Measurements from ENCODE around the gene TMEM9.

Gene TMEM9

GRCh38 chr1:201131398-201131797 is 22.9 kb downstream of the TMEM9 start:
- CTCF ChIA-PET: interaction anchor here (0.7 kb wide), 1 partner anchor 52 kb away, joined by 4 read pairs; no protein-coding TSS in a partner anchor
- no peak for DNase-seq (ENCODE audit: low spot score)
- TF ChIP-seq CTCF (conservative IDR thresholded peaks at IDR 0.05; ENCODE audit: low read depth): no peak
- H3K27ac ChIP-seq: no peak overlapping the region
- POLR2A ChIA-PET (ENCODE audit: low non-redundant PET): no interaction called here

GRCh38 chr1:201128962-201129361 is 25.3 kb downstream of the TMEM9 start:
- no peak for DNase-seq (ENCODE audit: low spot score)
- no peak overlapping the region for H3K27ac ChIP-seq
- ChIA-PET CTCF (interaction anchor here (2.0 kb wide), 1 partner anchor 19 kb away, joined by 9 read pairs; no protein-coding TSS in a partner anchor), POLR2A (ENCODE audit: low non-redundant PET) (no interaction called here)
- TF ChIP-seq CTCF (conservative IDR thresholded peaks at IDR 0.05; ENCODE audit: low read depth): no peak

- POLR2A ChIA-PET (ENCODE audit: low non-redundant PET): interaction anchor here (0.6 kb wide), 1 partner anchor 8 kb away, joined by 3 read pairs; no protein-coding TSS in a partner anchor
Observed at GRCh38 chr1:201128476-201128875, 25.8 kb downstream of the TMEM9 start.

GRCh38 chr1:201127755-201128455 is 26.4 kb downstream of the TMEM9 start:
- DNase-seq (ENCODE audit: low spot score): no peak
- ChIA-PET CTCF (interaction anchor here (0.5 to 2.2 kb wide), 6 partner anchors 9 to 156 kb away, joined by 3 to 9 read pairs (median 5); no protein-coding TSS in a partner anchor), POLR2A (ENCODE audit: low non-redundant PET) (interaction anchor here (0.6 kb wide), 1 partner anchor 9 kb away, joined by 3 read pairs; no protein-coding TSS in a partner anchor)
- no peak for TF ChIP-seq CTCF (conservative IDR thresholded peaks at IDR 0.05; ENCODE audit: low read depth)
- no peak overlapping the region for H3K27ac ChIP-seq

More at GRCh38 chr1:201128476-201128875, 25.8 kb downstream of the TMEM9 start:
- no peak overlapping the region for H3K27ac ChIP-seq
- TF ChIP-seq CTCF (conservative IDR thresholded peaks at IDR 0.05; ENCODE audit: low read depth): no peak
- CTCF ChIA-PET: interaction anchor here (1.0 to 2.0 kb wide), 2 partner anchors 9 to 20 kb away, joined by 5 to 9 read pairs; no protein-coding TSS in a partner anchor
- no peak for DNase-seq (ENCODE audit: low spot score)

GRCh38 chr1:201126832-201127754 is 27.2 kb downstream of the TMEM9 start, which contains the start of gene ASCL5:
TSS of gene ASCL5 (minus strand) at chr1:201127184. CDS start at chr1:201115372, 11,812 bp downstream.
- peak; percentile 97 for DNase-seq (ENCODE audit: low spot score)
- CTCF ChIA-PET: interaction anchor here (0.5 to 2.2 kb wide), 12 partner anchors 8 to 753 kb away, joined by 3 to 9 read pairs (median 4); no protein-coding TSS in a partner anchor
- peak within 1 kb of the TSS; percentile 22; the same call in 1 of the 2 replicates for H3K27ac ChIP-seq
- TF ChIP-seq CTCF (conservative IDR thresholded peaks at IDR 0.05; ENCODE audit: low read depth): no peak
- POLR2A ChIA-PET (ENCODE audit: low non-redundant PET): interaction anchor here (0.9 kb wide), 1 partner anchor 458 kb away, joined by 3 read pairs; the partner anchor contains the start of gene DDX59

- CTCF ChIA-PET: interaction anchor here (0.5 to 2.2 kb wide), 11 partner anchors 11 to 753 kb away, joined by 3 to 7 read pairs (median 4); no protein-coding TSS in a partner anchor
- no peak for TF ChIP-seq CTCF (conservative IDR thresholded peaks at IDR 0.05; ENCODE audit: low read depth)
- H3K27ac ChIP-seq: no peak overlapping the region
Observed at GRCh38 chr1:201126463-201126831, 27.8 kb downstream of the TMEM9 start.

More at GRCh38 chr1:201126463-201126831, 27.8 kb downstream of the TMEM9 start:
- POLR2A ChIA-PET (ENCODE audit: low non-redundant PET): interaction anchor here (0.9 kb wide), 1 partner anchor 457 kb away, joined by 3 read pairs; the partner anchor contains the start of gene DDX59
- DNase-seq (ENCODE audit: low spot score): no peak

Measured in RWPE1 (cell line).